Liver (tissue), 9 donors: ENCODE measurements around the gene TMEM151B. TPM values are rescaled to one million over a fixed set of nuclear protein-coding genes. Genes with fewer than 3 reads are reported as not detected.

Experiments used
- DNase-seq: peaks from one replicate; pipeline ENCODE4 v3.0.0-alpha.2; 2017; ENCODE audit warnings: low spot score
- H3K27ac ChIP-seq, 2 donors: one replicate each; pipeline ENCODE4 v1.7.0; 2013; ENCODE audit warnings: inconsistent platforms in 2 of 2, low read length in 2 of 2, control low read depth in 1 of 2, low read depth in 1 of 2, mild to moderate bottlenecking in 1 of 2
- H3K27me3 ChIP-seq, 4 donors: one replicate each; pipeline versions ENCODE4 v1.6.1 to v1.7.0; 2013; ENCODE audit warnings: low read length in 3 of 4, inconsistent platforms in 1 of 4, mild to moderate bottlenecking in 1 of 4, moderate library complexity in 1 of 4; ENCODE audit not compliant: control insufficient read depth in 4 of 4, insufficient read depth in 4 of 4
- H3K36me3 ChIP-seq, 4 donors: one replicate each; pipeline versions ENCODE4 v1.6.1 to v1.7.0; 2013; ENCODE audit warnings: low read length in 3 of 4, mild to moderate bottlenecking in 3 of 4, low read depth in 1 of 4, moderate library complexity in 1 of 4; ENCODE audit not compliant: control insufficient read depth in 4 of 4, insufficient read depth in 3 of 4
- H3K4me1 ChIP-seq, 4 donors: one replicate each; pipeline versions ENCODE4 v1.6.1 to v1.7.0; 2013; ENCODE audit warnings: low read length in 3 of 4, mild to moderate bottlenecking in 3 of 4, moderate library complexity in 1 of 4; ENCODE audit not compliant: control insufficient read depth in 4 of 4, insufficient read depth in 4 of 4
- H3K4me3 ChIP-seq, 3 donors: one replicate each; pipeline versions ENCODE4 v1.6.1 to v1.7.0; 2013; ENCODE audit warnings: low read length in 3 of 3, control low read depth in 1 of 3, low read depth in 1 of 3, mild to moderate bottlenecking in 1 of 3
- H3K9ac ChIP-seq, 2 donors: one replicate each; pipeline ENCODE4 v1.7.0; 2013; ENCODE audit warnings: low read length in 2 of 2, mild to moderate bottlenecking in 2 of 2, moderate library complexity in 2 of 2, control low read depth in 1 of 2, low read depth in 1 of 2
- H3K9me3 ChIP-seq, 4 donors: one replicate each; pipeline versions ENCODE4 v1.6.1 to v1.7.0; 2013; ENCODE audit warnings: low read length in 3 of 4; ENCODE audit not compliant: control insufficient read depth in 4 of 4
- EGR1 ChIP-seq, 2 donors: IDR thresholded peaks; 2 replicates each; pipeline ENCODE4 v1.6.1; 2016 to 2018; ENCODE audit warnings: antibody characterized with exemption in 2 of 2, low read depth in 2 of 2
- FOXA1 ChIP-seq: IDR thresholded peaks from 2 replicates; pipeline ENCODE4 v1.6.1; 2016; ENCODE audit warnings: antibody characterized with exemption
- FOXA2 ChIP-seq: IDR thresholded peaks from 2 replicates; pipeline ENCODE4 v1.6.1; 2016; ENCODE audit warnings: antibody characterized with exemption
- GABPA ChIP-seq, 2 donors: IDR thresholded peaks in 1 of 2; conservative IDR thresholded peaks in 1 of 2; 2 replicates each; pipeline ENCODE4 v1.6.1; 2016; ENCODE audit warnings: antibody characterized with exemption in 2 of 2, mild to moderate bottlenecking in 1 of 2, moderate library complexity in 1 of 2
- HNF4A ChIP-seq, 2 donors: conservative IDR thresholded peaks; 2 replicates each; pipeline ENCODE4 v1.6.1; 2016; ENCODE audit warnings: antibody characterized with exemption in 2 of 2, mild to moderate bottlenecking in 2 of 2
- HNF4G ChIP-seq: IDR thresholded peaks from 2 replicates; pipeline ENCODE4 v1.6.1; 2016; ENCODE audit warnings: antibody characterized with exemption
- JUND ChIP-seq, 2 donors: IDR thresholded peaks; 2 replicates each; pipeline ENCODE4 v1.6.1; 2016; ENCODE audit warnings: antibody characterized with exemption in 2 of 2
- NR2F2 ChIP-seq: IDR thresholded peaks from 2 replicates; pipeline ENCODE4 v1.6.1; 2016; ENCODE audit warnings: antibody characterized with exemption
- RXRA ChIP-seq, 2 donors: IDR thresholded peaks; 2 replicates each; pipeline ENCODE4 v1.6.1; 2017 to 2018; ENCODE audit warnings: antibody characterized with exemption in 2 of 2, mild to moderate bottlenecking in 1 of 2
- WGBS: extraction: QIAGEN DNeasy Blood & Tissue Kit; methylation state at CpG from one replicate; pipeline ENCODE4 v1.1.7; 2013; 5-methylcytosine and 5-hydroxymethylcytosine counted together
- polyA plus RNA-seq, 2 donors: library from polyadenylated mRNA; stranded (reverse) in 1 of 2; unstranded in 1 of 2; fragments of 200-250 nt in 1 of 2; fragments of >200 nt in 1 of 2; fragmentation: Nextera tagmentation in 1 of 2; extraction: Ambion mirVana in 1 of 2; gene quantifications; one replicate each; pipeline versions ENCODE4 v1.2.1 to v1.2.3, GENCODE V29; 2013 to 2015
- total RNA-seq, 2 donors: library from RNA; depleted of rRNA; stranded (reverse); fragments of >200 nt; gene quantifications; one replicate each; pipeline ENCODE4 v1.2.3, GENCODE V29; 2014
- TF ChIP-seq, protein P1 (sequence below): IDR thresholded peaks from 2 replicates; pipeline ENCODE4 v1.6.1; 2016; ENCODE audit warnings: antibody characterized with exemption
- TF ChIP-seq, protein P2 (sequence below): IDR thresholded peaks from 2 replicates; pipeline ENCODE4 v1.6.1; 2016; ENCODE audit warnings: antibody characterized with exemption, mild to moderate bottlenecking
- TF ChIP-seq, protein P3 (sequence below): IDR thresholded peaks from 2 replicates; pipeline ENCODE4 v1.6.1; 2016; ENCODE audit warnings: antibody characterized with exemption
- TF ChIP-seq, protein P4 (sequence below): IDR thresholded peaks from 2 replicates; pipeline ENCODE4 v1.6.1; 2016; ENCODE audit warnings: antibody characterized with exemption
- TF ChIP-seq, protein P5 (sequence below): fragments of 150-350 bp; IDR thresholded peaks from 2 replicates; pipeline ENCODE4 v1.5.1; 2017; ENCODE audit warnings: improper control_type of control experiment, low read depth, low read length; ENCODE audit not compliant: missing input control
- donor health status: healthy.
- donor health status: healthy.
- donor health status: healthy.
- donor health status: healthy.
- donor health status: healthy.

Gene TMEM151B
- total and polyA plus RNA-seq, 4 donors, result not detected

DNA sequence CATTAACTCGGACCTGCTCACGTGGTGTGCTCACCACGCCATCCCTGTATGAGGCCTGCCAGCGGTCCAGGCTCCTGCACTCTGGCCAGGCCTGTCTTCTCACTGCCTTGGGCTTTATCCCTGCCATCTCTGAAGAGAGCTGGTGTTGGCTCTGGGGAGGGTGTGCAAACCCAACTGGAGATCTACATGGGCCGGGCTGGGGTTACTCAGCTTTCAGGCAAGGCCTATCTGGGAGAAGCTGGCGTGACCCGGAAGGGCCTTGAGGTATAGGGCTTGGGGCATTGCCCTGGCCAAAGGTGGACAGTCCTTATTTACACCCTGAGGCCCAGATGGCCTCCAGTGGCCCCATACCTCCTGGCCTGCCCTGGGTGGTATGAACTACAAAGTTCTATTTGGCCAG lies 41.8 kb upstream of the TMEM151B start (continued):
- TF ChIP-seq, protein P1, sequence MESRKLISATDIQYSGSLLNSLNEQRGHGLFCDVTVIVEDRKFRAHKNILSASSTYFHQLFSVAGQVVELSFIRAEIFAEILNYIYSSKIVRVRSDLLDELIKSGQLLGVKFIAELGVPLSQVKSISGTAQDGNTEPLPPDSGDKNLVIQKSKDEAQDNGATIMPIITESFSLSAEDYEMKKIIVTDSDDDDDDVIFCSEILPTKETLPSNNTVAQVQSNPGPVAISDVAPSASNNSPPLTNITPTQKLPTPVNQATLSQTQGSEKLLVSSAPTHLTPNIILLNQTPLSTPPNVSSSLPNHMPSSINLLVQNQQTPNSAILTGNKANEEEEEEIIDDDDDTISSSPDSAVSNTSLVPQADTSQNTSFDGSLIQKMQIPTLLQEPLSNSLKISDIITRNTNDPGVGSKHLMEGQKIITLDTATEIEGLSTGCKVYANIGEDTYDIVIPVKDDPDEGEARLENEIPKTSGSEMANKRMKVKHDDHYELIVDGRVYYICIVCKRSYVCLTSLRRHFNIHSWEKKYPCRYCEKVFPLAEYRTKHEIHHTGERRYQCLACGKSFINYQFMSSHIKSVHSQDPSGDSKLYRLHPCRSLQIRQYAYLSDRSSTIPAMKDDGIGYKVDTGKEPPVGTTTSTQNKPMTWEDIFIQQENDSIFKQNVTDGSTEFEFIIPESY, result no peak
- no peak for TF ChIP-seq EGR1 (IDR thresholded peaks at IDR 0.05; ENCODE audit: low read depth in 2 of 2)
- TF ChIP-seq, protein P2, sequence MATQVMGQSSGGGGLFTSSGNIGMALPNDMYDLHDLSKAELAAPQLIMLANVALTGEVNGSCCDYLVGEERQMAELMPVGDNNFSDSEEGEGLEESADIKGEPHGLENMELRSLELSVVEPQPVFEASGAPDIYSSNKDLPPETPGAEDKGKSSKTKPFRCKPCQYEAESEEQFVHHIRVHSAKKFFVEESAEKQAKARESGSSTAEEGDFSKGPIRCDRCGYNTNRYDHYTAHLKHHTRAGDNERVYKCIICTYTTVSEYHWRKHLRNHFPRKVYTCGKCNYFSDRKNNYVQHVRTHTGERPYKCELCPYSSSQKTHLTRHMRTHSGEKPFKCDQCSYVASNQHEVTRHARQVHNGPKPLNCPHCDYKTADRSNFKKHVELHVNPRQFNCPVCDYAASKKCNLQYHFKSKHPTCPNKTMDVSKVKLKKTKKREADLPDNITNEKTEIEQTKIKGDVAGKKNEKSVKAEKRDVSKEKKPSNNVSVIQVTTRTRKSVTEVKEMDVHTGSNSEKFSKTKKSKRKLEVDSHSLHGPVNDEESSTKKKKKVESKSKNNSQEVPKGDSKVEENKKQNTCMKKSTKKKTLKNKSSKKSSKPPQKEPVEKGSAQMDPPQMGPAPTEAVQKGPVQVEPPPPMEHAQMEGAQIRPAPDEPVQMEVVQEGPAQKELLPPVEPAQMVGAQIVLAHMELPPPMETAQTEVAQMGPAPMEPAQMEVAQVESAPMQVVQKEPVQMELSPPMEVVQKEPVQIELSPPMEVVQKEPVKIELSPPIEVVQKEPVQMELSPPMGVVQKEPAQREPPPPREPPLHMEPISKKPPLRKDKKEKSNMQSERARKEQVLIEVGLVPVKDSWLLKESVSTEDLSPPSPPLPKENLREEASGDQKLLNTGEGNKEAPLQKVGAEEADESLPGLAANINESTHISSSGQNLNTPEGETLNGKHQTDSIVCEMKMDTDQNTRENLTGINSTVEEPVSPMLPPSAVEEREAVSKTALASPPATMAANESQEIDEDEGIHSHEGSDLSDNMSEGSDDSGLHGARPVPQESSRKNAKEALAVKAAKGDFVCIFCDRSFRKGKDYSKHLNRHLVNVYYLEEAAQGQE, result no peak
- TF ChIP-seq GABPA (IDR thresholded peaks at IDR 0.05 in 1 of 2, conservative IDR thresholded peaks at IDR 0.05 in 1 of 2), result peak in 1 of 2 donors; percentile 31

DNA sequence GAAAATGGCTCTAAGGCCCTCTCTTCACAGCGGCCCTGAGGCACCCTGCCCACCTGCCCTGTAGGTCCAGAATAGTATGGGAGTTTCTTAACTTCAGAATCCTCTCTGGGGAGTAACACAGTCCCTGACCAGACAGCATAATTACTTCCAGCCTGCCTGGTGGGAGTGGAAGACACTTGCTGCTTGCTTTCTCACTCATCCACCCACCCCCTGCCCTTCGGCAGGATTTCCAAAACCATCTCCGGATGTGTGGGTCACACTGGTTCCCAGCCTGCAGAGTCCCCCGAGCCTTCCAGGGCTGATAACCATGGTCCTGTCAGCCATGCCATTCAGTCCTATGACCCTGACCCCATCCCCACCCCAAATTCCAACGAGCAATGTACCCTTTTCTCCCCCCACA lies 41.4 kb upstream of the TMEM151B start:
- no peak for DNase-seq
- WGBS, result 35% methylated on average over 5 of the region's 5 CpGs
- peak overlapping the region in 1 of 2 donors; percentile 14 for H3K9ac ChIP-seq
- no peaks in the 10 kb centered on the region for H3K9me3 ChIP-seq
- peaks cover 0 to 4% (median 2%) of the 10 kb centered on the region in 4 donors for H3K36me3 ChIP-seq
- H3K4me1 ChIP-seq, result peaks cover 43 to 92% (median 81%) of the 10 kb centered on the region in 4 donors
- H3K4me3 ChIP-seq, result no peak overlapping the region
- no peak for TF ChIP-seq RXRA (IDR thresholded peaks at IDR 0.05)
- peak; percentile 7 for TF ChIP-seq NR2F2
- peak overlapping the region; percentile 69 to 75 for H3K27ac ChIP-seq
- H3K27me3 ChIP-seq, result no peaks in the 10 kb centered on the region

DNA sequence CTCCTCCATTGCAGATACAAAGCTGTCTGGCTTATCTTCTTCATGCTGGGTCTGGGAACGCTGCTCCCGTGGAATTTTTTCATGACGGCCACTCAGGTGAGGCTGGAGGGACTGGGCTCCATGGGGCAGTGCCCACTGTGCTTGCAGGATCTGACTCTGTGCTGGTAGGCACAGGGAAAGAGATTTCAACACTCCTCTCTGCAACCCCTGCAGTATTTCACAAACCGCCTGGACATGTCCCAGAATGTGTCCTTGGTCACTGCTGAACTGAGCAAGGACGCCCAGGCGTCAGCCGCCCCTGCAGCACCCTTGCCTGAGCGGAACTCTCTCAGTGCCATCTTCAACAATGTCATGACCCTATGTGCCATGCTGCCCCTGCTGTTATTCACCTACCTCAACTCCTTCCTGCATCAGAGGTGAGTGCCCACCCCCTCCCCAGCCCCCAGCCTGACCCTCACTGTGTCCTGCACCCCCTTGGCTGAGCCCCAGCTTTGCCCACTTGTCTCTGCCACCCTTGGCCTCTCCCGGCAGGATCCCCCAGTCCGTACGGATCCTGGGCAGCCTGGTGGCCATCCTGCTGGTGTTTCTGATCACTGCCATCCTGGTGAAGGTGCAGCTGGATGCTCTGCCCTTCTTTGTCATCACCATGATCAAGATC lies 40.7 kb upstream of the TMEM151B start:
- WGBS, result 49% methylated on average over 11 of the region's 11 CpGs
- no peak for DNase-seq
- TF ChIP-seq EGR1 (IDR thresholded peaks at IDR 0.05; ENCODE audit: low read depth in 2 of 2), result peak in 1 of 2 donors; percentile 16
- no peak for TF ChIP-seq FOXA1
- TF ChIP-seq, protein P1, result peak; percentile 42
- TF ChIP-seq, protein P3, sequence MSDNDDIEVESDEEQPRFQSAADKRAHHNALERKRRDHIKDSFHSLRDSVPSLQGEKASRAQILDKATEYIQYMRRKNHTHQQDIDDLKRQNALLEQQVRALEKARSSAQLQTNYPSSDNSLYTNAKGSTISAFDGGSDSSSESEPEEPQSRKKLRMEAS, result peak; percentile 49
- TF ChIP-seq FOXA2, result no peak
- peak; percentile 89 to 92 for TF ChIP-seq RXRA (IDR thresholded peaks at IDR 0.05)
- TF ChIP-seq, protein P4, sequence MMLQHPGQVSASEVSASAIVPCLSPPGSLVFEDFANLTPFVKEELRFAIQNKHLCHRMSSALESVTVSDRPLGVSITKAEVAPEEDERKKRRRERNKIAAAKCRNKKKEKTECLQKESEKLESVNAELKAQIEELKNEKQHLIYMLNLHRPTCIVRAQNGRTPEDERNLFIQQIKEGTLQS, result peak; percentile 26
- TF ChIP-seq JUND (IDR thresholded peaks at IDR 0.05), result peak in 1 of 2 donors; percentile 54
- TF ChIP-seq HNF4G, result no peak
- TF ChIP-seq GABPA (IDR thresholded peaks at IDR 0.05 in 1 of 2, conservative IDR thresholded peaks at IDR 0.05 in 1 of 2), result no peak
- TF ChIP-seq, protein P5, sequence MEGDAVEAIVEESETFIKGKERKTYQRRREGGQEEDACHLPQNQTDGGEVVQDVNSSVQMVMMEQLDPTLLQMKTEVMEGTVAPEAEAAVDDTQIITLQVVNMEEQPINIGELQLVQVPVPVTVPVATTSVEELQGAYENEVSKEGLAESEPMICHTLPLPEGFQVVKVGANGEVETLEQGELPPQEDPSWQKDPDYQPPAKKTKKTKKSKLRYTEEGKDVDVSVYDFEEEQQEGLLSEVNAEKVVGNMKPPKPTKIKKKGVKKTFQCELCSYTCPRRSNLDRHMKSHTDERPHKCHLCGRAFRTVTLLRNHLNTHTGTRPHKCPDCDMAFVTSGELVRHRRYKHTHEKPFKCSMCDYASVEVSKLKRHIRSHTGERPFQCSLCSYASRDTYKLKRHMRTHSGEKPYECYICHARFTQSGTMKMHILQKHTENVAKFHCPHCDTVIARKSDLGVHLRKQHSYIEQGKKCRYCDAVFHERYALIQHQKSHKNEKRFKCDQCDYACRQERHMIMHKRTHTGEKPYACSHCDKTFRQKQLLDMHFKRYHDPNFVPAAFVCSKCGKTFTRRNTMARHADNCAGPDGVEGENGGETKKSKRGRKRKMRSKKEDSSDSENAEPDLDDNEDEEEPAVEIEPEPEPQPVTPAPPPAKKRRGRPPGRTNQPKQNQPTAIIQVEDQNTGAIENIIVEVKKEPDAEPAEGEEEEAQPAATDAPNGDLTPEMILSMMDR, result no peak
- peak; percentile 63 to 79 for TF ChIP-seq HNF4A (conservative IDR thresholded peaks at IDR 0.05)
- TF ChIP-seq, protein P2, result peak; percentile 29

More for the DNA sequence above, 40.7 kb upstream of the TMEM151B start:
- Histone ChIP-seq H3K9me3 (no peaks in the 10 kb centered on the region), H3K4me1 (peaks cover 42 to 92% (median 81%) of the 10 kb centered on the region in 4 donors), H3K9ac (no peak overlapping the region), H3K27ac (peak overlapping the region; percentile 69 to 75), H3K36me3 (peaks cover 0 to 4% (median 2%) of the 10 kb centered on the region in 4 donors), H3K27me3 (no peaks in the 10 kb centered on the region), H3K4me3 (no peak overlapping the region)
